T1000 (cell line): ENCODE data around the gene HSPA1A.

Source experiments
- DNase-seq: peaks from one replicate; lab custom pipeline; 2025; ENCODE audit warnings: mixed read lengths; lab: John Stamatoyannopoulos, UW

Gene HSPA1A

GRCh38 chr6:31815025-31815838 is at the start of gene HSPA1A, which contains the start of gene HSPA1L:
Gene HSPA1A, plus strand, starts transcription at chr6:31815543. Its CDS starts 214 bp downstream, at chr6:31815757.
Gene HSPA1L, minus strand, starts transcription at chr6:31815283. Its CDS starts 3,311 bp downstream, at chr6:31811972.
- peak; percentile 96 for DNase-seq

GRCh38 chr6:31765559-31765909 is 49.8 kb upstream of the HSPA1A start:
- no peak for DNase-seq

GRCh38 chr6:31765910-31766794 is 49.2 kb upstream of the HSPA1A start:
- no peak for DNase-seq

- DNase-seq, result no peak
Observed at GRCh38 chr6:31767096-31767645, 48.2 kb upstream of the HSPA1A start.

GRCh38 chr6:31768363-31769257 is 46.7 kb upstream of the HSPA1A start:
- no peak for DNase-seq

- DNase-seq, result peak; percentile 74
Observed at GRCh38 chr6:31769684-31770371, 45.5 kb upstream of the HSPA1A start.

- no peak for DNase-seq
Observed at GRCh38 chr6:31770860-31771259, 44.5 kb upstream of the HSPA1A start.

- DNase-seq, result no peak
Observed at GRCh38 chr6:31771992-31772358, 43.4 kb upstream of the HSPA1A start.

GRCh38 chr6:31775184-31775583 is 40.2 kb upstream of the HSPA1A start:
- no peak for DNase-seq

- DNase-seq, result no peak
Observed at GRCh38 chr6:31775633-31776484, 39.5 kb upstream of the HSPA1A start.

- no peak for DNase-seq
Observed at GRCh38 chr6:31776485-31776988, 38.8 kb upstream of the HSPA1A start.

GRCh38 chr6:31776989-31777666 is 38.2 kb upstream of the HSPA1A start, which contains the start of gene VWA7:
Gene VWA7, minus strand, starts transcription at chr6:31777328. Its CDS starts 549 bp downstream, at chr6:31776779.
- peak; percentile 37 for DNase-seq

- no peak for DNase-seq
Observed at GRCh38 chr6:31777667-31778050, 37.7 kb upstream of the HSPA1A start.

GRCh38 chr6:31778193-31778592 is 37.1 kb upstream of the HSPA1A start:
- no peak for DNase-seq

GRCh38 chr6:31778999-31779885 is 36.1 kb upstream of the HSPA1A start:
- no peak for DNase-seq

GRCh38 chr6:31779908-31780307 is 35.4 kb upstream of the HSPA1A start:
- DNase-seq, result no peak

GRCh38 chr6:31780507-31781243 is 34.7 kb upstream of the HSPA1A start:
- no peak for DNase-seq
